Prostate gland (tissue), 2 donors: Measurements from ENCODE around the gene CEP131.

Source experiments
- CTCF ChIP-seq, 4 experiments: fragments of 200-600 bp in 2 of 4; fragments of 450-650 bp in 2 of 4; sonication (generic) in 2 of 4; IDR thresholded peaks; 1 replicate in 3 of 4; 2 replicates in 1 of 4; pipeline ENCODE4 v1.5.1; 2016 to 2019; ENCODE audit warnings: antibody characterized with exemption in 4 of 4, mild to moderate bottlenecking in 2 of 4, moderate library complexity in 2 of 4
- POLR2A ChIP-seq: fragments of 450-650 bp; IDR thresholded peaks from one replicate; pipeline ENCODE4 v1.6.1; 2016; ENCODE audit warnings: antibody characterized with exemption, mild to moderate bottlenecking

- TF ChIP-seq CTCF (IDR thresholded peaks at IDR 0.05) (no peak), POLR2A (no peak)
These were observed 202 bp downstream of the CEP131 start for GRCh38 chr17:81222620-81222905.
